HK-2 (cell line): ENCODE results near the gene CYP4B1.
"Not testable (repeated sequence)": the region's sequence is repeated elsewhere in the genome, so short reads cannot be mapped to it uniquely, and the experiment has no call there.

Source experiments
- DNase-seq: peaks from one replicate; pipeline ENCODE4 v3.0.0-alpha.2; 2018; ENCODE audit not compliant: unreplicated experiment

The CYP4B1 gene

DNA sequence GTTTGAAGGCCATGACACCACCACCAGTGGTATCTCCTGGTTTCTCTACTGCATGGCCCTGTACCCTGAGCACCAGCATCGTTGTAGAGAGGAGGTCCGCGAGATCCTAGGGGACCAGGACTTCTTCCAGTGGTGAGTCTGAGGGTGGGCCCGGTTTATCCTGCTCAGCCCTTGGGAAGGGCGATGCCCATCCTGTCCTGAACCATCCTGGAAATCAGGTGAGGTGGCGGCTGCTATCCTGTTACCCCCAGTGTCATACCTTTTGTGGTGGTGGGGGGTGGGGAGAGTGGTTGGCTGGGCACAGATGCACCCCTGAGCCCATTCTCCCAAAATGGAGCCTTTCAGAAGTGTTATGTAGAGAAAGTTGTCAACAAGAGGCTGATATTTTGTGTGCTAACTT lies 16.3 kb downstream of the CYP4B1 start:
- no peak for DNase-seq

DNA sequence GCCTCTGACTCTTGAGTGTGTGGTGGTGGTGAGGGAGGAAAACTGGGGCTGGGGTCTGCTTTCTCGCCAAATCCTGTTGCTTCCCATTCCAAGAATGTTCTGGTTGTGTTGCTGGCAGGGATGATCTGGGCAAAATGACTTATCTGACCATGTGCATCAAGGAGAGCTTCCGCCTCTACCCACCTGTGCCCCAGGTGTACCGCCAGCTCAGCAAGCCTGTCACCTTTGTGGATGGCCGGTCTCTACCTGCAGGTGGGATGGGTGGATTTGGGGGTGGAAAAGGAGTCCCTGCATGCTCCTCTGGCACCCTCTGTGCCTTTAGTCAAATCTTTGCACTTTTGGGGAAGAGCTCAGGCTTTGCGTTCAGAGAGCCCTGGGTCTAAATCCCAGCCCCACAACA lies 18.1 kb downstream of the CYP4B1 start:
- DNase-seq = no peak

GRCh38 chr1:46817814-46818213 lies 19.0 kb downstream of the CYP4B1 start:
- DNase-seq = no peak

DNA sequence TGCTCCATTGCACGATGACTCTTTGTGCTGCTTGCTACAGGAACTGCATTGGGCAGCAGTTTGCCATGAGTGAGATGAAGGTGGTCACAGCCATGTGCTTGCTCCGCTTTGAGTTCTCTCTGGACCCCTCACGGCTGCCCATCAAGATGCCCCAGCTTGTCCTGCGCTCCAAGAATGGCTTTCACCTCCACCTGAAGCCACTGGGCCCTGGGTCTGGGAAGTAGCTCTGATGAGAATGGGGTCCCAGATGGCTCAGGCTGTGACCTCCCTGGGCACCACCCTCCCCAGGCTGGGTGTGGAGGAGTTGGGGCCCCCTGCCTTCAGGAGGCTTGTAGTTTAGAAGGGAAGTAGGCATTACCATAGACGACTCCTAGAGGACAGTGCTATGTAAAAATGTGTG lies 19.7 kb downstream of the CYP4B1 start:
- DNase-seq = no peak

- DNase-seq = no peak
Measured at GRCh38 chr1:46819335-46819734, 20.5 kb downstream of the CYP4B1 start.

GRCh38 chr1:46820076-46820475 lies 21.2 kb downstream of the CYP4B1 start:
- no peak for DNase-seq

- no peak for DNase-seq
Measured at GRCh38 chr1:46820560-46821060, 21.8 kb downstream of the CYP4B1 start.

- DNase-seq = no peak
Measured at GRCh38 chr1:46822248-46822826, 23.5 kb downstream of the CYP4B1 start.

DNA sequence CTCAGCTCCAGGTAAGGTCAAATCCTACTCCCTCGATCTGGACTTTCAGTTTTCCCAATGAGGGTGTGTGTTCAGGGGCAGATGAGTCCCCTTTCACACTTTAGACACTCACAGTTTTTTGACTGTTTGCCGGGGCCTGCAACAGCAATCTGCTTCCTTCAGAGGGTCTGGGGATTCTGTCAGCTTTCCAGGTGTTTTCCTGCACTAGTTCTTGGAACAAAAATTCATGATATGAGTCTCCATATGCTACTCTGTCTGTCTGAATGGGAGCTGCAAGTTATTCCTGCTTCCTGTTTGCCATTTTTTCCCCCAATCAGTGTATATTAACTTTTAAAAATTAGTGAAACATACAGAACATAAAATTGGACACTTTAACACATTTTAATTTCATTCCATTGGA lies 24.3 kb downstream of the CYP4B1 start:
- DNase-seq = no peak

DNA sequence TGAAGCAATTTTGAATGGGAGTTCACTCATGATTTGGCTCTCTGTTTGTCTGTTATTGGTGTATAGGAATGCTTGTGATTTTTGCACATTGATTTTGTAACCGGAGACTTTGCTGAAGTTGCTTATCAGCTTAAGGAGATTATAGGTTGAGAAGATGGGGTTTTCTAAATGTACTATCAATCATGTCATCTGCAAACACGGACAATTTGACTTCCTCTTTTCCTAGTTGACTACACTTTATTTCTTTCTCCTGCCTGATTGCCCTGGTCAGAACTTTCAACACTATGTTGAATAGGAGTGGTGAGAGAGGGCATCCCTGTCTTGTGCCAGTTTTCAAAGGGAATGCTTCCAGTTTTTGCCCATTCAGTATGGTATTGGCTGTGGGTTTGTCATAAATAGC lies 28.0 kb downstream of the CYP4B1 start:
- not testable (repeated sequence) for DNase-seq

GRCh38 chr1:46830665-46831322 lies 31.9 kb downstream of the CYP4B1 start:
- no peak for DNase-seq

DNA sequence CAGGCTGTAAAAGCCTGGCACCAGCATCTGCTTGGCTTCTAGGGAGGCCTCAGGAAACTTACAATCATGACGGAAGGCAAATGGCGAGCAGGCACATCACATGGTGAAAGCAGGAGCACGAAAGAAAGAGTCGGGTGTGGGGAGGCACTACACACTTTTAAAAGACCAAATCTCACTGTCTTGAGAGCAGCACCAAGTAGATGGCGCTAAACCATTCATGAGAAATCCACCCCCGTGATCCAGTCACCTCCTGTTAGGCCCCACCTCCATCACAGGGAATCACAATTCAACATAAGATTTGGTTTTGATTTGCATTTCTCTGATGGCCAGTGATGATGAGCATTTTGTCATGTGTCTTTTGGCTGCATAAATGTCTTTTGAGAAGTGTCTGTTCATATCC lies 36.6 kb downstream of the CYP4B1 start:
- not testable (repeated sequence) for DNase-seq

DNA sequence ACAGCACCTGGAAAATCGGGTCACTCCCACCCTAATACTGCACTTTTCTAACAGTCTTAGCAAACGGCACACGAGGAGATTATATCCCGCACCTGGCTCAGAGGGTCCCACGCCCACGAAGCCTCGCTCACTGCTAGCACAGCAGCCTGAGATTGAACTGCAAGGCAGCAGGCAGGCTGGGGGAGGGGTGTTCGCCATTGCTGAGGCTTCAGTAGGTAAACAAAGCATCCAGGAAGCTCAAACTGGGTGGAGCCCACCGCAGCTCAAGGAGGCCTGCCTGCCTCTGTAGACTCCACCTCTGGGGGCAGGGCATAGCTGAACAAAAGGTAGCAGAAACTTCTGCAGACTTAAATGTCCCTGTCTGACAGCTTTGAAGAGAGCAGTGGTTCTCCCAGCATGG lies 47.5 kb downstream of the CYP4B1 start:
- DNase-seq = not testable (repeated sequence)

GRCh38 chr1:46857660-46858065 lies 58.8 kb downstream of the CYP4B1 start:
- not testable (repeated sequence) for DNase-seq

DNA sequence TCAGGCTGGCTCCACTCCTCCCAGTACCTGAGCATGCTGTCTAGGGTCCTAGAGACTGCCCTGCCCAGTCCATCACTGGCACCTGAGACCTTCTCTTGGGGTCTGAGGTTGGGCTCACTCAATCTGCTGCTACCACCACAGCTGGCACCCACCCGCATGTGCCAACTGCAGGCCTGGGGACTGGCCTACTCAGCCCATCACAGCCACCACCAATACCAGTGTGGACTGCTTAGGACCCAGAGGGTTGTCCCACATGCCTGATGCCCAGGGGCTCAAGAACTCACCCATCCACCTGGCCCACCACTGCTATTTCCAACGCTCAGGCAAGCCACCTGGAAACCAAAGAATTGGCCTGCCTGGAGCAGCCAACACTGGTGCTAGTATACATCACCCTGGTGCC lies 63.5 kb downstream of the CYP4B1 start:
- DNase-seq = no peak
